Measurements from ENCODE around the gene BRICD5.

The BRICD5 gene

DNA sequence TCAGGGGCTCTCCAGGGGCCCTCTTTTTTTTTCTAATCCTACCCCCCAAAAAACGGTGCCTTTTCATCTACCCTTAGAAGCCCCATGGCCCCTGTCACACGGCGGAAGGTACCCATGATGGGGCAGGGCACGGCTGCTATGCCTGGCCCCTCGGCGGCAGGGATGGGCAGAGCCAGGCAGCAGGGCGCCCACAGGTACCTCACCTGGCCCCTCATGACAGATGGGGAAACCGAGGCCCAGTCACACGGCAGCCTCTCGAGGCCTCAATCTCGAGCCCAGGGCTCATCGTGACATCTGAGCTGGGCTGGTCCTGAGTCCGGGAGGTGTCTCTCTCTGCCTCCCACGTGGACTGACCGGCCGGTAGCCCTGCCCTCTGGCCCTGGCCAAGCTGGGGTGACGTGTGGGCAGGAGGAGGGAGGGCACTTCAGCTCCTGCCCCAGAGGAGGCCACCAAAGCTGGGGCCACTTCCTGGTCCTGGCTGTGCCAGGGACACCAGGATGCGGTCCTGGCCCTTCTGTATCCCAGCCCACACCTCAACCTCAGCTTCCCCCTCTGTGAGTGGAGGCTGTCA lies 43.5 kb downstream of the BRICD5 start:
- no peak overlapping the region for H3K4me3 ChIP-seq (ENCODE audit: low read depth, low read length)
- H3K36me3 ChIP-seq: peaks cover 46% of the 10 kb centered on the region
- H3K27ac ChIP-seq: no peak overlapping the region
- H3K27me3 ChIP-seq (ENCODE audit: insufficient read depth, low read depth, severe bottlenecking): no peaks in the 10 kb centered on the region
- H3K9me3 ChIP-seq (ENCODE audit: severe bottlenecking): peaks cover 8% of the 10 kb centered on the region
- no peak for TF ChIP-seq CTCF (IDR thresholded peaks at IDR 0.05; ENCODE audit: low read depth, low read length)
- DNase-seq: no peak

DNA sequence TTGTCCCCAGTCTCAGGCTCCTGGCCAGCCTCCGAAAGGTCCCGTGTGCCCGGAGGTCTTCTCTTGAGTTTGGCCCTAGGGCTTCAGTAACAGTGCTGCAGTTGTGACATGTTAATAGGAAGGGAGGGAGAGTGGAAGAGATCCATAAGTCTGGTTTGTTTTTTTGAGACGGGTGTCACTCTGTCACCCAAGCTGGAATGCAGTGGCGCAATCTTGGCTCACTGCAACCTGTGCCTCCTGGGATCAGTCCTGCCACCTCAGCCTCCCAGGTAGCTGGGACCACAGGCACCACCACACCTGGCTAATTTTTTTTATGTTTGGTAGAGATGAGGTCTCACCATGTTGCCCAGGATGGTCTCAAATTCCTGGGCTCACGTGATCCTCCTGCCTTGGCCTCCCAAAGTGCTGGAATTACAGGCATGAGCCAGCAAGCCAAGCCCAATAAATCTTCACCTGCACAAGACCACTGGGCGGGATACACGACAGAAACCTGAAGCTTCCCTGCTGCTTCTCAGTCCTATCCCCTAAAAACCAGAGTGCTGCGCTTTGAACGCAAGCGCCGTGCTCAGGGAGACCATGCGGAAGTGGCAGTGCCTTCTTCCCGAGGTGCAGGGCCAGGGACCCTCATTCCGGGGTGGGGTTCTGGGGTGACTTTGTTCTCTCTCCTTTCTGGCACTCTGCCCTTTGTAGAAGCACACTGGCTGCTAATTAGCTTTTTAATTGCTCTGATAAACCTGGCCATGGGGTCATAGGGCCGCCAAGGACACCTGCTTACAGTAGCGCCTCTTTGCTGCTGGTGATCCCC lies 44.2 kb downstream of the BRICD5 start:
- H3K27ac ChIP-seq: no peak overlapping the region
- no peak for DNase-seq
- H3K36me3 ChIP-seq: peaks cover 39% of the 10 kb centered on the region
- H3K9me3 ChIP-seq (ENCODE audit: severe bottlenecking): peaks cover 8% of the 10 kb centered on the region
- H3K4me3 ChIP-seq (ENCODE audit: low read depth, low read length): no peak overlapping the region
- TF ChIP-seq CTCF (IDR thresholded peaks at IDR 0.05; ENCODE audit: low read depth, low read length): no peak
- no peaks in the 10 kb centered on the region for H3K27me3 ChIP-seq (ENCODE audit: insufficient read depth, low read depth, severe bottlenecking)

GRCh38 chr16:2165861-2166260 lies 44.8 kb downstream of the BRICD5 start:
- TF ChIP-seq CTCF (IDR thresholded peaks at IDR 0.05; ENCODE audit: low read depth, low read length): no peak
- Histone ChIP-seq H3K27ac (no peak overlapping the region), H3K9me3 (ENCODE audit: severe bottlenecking) (peaks cover 8% of the 10 kb centered on the region), H3K4me3 (ENCODE audit: low read depth, low read length) (no peak overlapping the region), H3K36me3 (peaks cover 38% of the 10 kb centered on the region), H3K27me3 (ENCODE audit: insufficient read depth, low read depth, severe bottlenecking) (no peaks in the 10 kb centered on the region)
- DNase-seq: no peak

- peaks cover 8% of the 10 kb centered on the region for H3K9me3 ChIP-seq (ENCODE audit: severe bottlenecking)
- TF ChIP-seq CTCF (IDR thresholded peaks at IDR 0.05; ENCODE audit: low read depth, low read length): no peak
- DNase-seq: no peak
- H3K27me3 ChIP-seq (ENCODE audit: insufficient read depth, low read depth, severe bottlenecking): no peaks in the 10 kb centered on the region
- peaks cover 39% of the 10 kb centered on the region for H3K36me3 ChIP-seq
- no peak overlapping the region for H3K27ac ChIP-seq
- H3K4me3 ChIP-seq (ENCODE audit: low read depth, low read length): no peak overlapping the region
Measured at GRCh38 chr16:2163211-2163881, 47.3 kb downstream of the BRICD5 start.

GRCh38 chr16:2162676-2163118 lies 48.0 kb downstream of the BRICD5 start:
- no peak overlapping the region for H3K27ac ChIP-seq
- no peak overlapping the region for H3K4me3 ChIP-seq (ENCODE audit: low read depth, low read length)
- H3K9me3 ChIP-seq (ENCODE audit: severe bottlenecking): peaks cover 8% of the 10 kb centered on the region
- no peak for TF ChIP-seq CTCF (IDR thresholded peaks at IDR 0.05; ENCODE audit: low read depth, low read length)
- H3K36me3 ChIP-seq: peaks cover 39% of the 10 kb centered on the region
- no peaks in the 10 kb centered on the region for H3K27me3 ChIP-seq (ENCODE audit: insufficient read depth, low read depth, severe bottlenecking)
- DNase-seq: no peak
